GM12878 (cell line): ENCODE measurements around the gene TTC33. TPM values are rescaled to one million over a fixed set of nuclear protein-coding genes. Genes with fewer than 3 reads are reported as not detected.

Experiments used
- ATAC-seq: fragments of 200-7000 bp; cut with Tn5 transposase; 3 replicates; pipeline ENCODE4 v1.9.1; 2020; ENCODE audit warnings: mild to moderate bottlenecking, moderate library complexity
- BruUV-seq: library from RNA; stranded (reverse); fragments of 400-500 nt; replicated peaks from 2 replicates; lab custom pipeline; 2021; lab: Mats Ljungman, UMichigan
- CTCF ChIA-PET: fragments of 300-600 bp; sonication (Branson Sonifier 250); formaldehyde crosslinking; extraction: SDS; loops from one replicate; lab custom pipeline; 2021; ENCODE audit warnings: inconsistent platforms; lab: Yijun Ruan, JAX
- POLR2A ChIA-PET: fragments of 350-600 bp; formaldehyde crosslinking; extraction: SDS; loops from one replicate; lab custom pipeline; 2021; ENCODE audit warnings: inconsistent platforms; lab: Charles Lee
- RAD21 ChIA-PET: fragments of 300-600 bp; sonication (Branson Sonifier 250); formaldehyde crosslinking; loops from one replicate; lab custom pipeline; 2023; ENCODE audit warnings: antibody characterized with exemption; ENCODE audit not compliant: unreplicated experiment; lab: Charles Lee
- SMC1A ChIA-PET: fragments of 300-600 bp; sonication (Branson Sonifier 250); formaldehyde crosslinking; loops from one replicate; lab custom pipeline; 2023; ENCODE audit not compliant: unreplicated experiment, uncharacterized antibody; lab: Charles Lee
- DNase-seq: peaks from one replicate; pipeline ENCODE4 v3.0.0-alpha.2; 2011; ENCODE audit warnings: low read depth, low spot score
- FAIRE-seq: peaks from 3 replicates; lab custom pipeline; 2011; peaks lifted over from hg19 to GRCh38; lab: Jason Lieb, UNC
- H2AFZ ChIP-seq: 2 replicates; pipeline ENCODE4 v1.6.0; 2011; ENCODE audit warnings: low read depth, low read length, control low read depth; ENCODE audit not compliant: control insufficient read depth
- H3K27ac ChIP-seq: 2 replicates; pipeline ENCODE4 v1.5.1; 2011; ENCODE audit warnings: control low read depth; ENCODE audit not compliant: control insufficient read depth, insufficient read depth
- H3K27me3 ChIP-seq, 2 experiments: replicated peaks in 1 of 2; 2 replicates each; pipeline versions ENCODE4 v1.6.0 to v1.6.1; 2011; ENCODE audit warnings: low read length in 1 of 2; ENCODE audit not compliant: control insufficient read depth in 2 of 2, insufficient read depth in 2 of 2
- H3K36me3 ChIP-seq, 2 experiments: 2 replicates each; pipeline ENCODE4 v1.5.1; 2011; ENCODE audit warnings: low read length in 1 of 2; ENCODE audit not compliant: control insufficient read depth in 2 of 2, insufficient read depth in 2 of 2
- H3K4me1 ChIP-seq: 2 replicates; pipeline ENCODE4 v1.6.1; 2011; ENCODE audit warnings: mild to moderate bottlenecking, low read length, moderate library complexity, mixed read lengths; ENCODE audit not compliant: control insufficient read depth, insufficient read depth
- H3K4me2 ChIP-seq: 2 replicates; pipeline ENCODE4 v1.6.0; 2011; ENCODE audit warnings: control low read depth; ENCODE audit not compliant: control insufficient read depth, insufficient read depth
- H3K4me3 ChIP-seq: fragments of 200-600 bp; sonication (generic); 2 replicates; pipeline ENCODE4 v1.5.1; 2016
- H3K79me2 ChIP-seq: 2 replicates; pipeline ENCODE4 v1.6.0; 2011; ENCODE audit warnings: low read length; ENCODE audit not compliant: control insufficient read depth, insufficient read depth
- H3K9ac ChIP-seq: 2 replicates; pipeline ENCODE4 v1.8.0; 2011; ENCODE audit warnings: low read length, control low read depth, mixed read lengths; ENCODE audit not compliant: control insufficient read depth, insufficient read depth
- H3K9me3 ChIP-seq: replicated peaks from 3 replicates; pipeline ENCODE4 v1.5.1; 2011; ENCODE audit warnings: mild to moderate bottlenecking, low read length; ENCODE audit not compliant: control insufficient read depth, insufficient read depth
- H4K20me1 ChIP-seq: 2 replicates; pipeline ENCODE4 v1.6.0; 2011; ENCODE audit not compliant: control insufficient read depth, insufficient read depth
- CBX3 ChIP-seq: fragments of 200-600 bp; sonication (generic); IDR thresholded peaks from 2 replicates; pipeline ENCODE4 v1.6.1; 2016; ENCODE audit warnings: low read depth, borderline replicate concordance
- EZH2 ChIP-seq: IDR thresholded peaks from 2 replicates; pipeline ENCODE4 v1.6.1; 2012; ENCODE audit warnings: low read depth, mild to moderate bottlenecking, control low read depth, inconsistent platforms, low read length, borderline replicate concordance; ENCODE audit not compliant: control insufficient read depth
- NR2F1 ChIP-seq: fragments of 450-650 bp; conservative IDR thresholded peaks from 2 replicates; pipeline ENCODE4 v1.6.1; 2017; ENCODE audit warnings: mild to moderate bottlenecking
- PML ChIP-seq: IDR thresholded peaks from 2 replicates; pipeline ENCODE4 v1.6.1; 2012; ENCODE audit warnings: low read length, inconsistent platforms
- POLR2A ChIP-seq: IDR thresholded peaks from 2 replicates; pipeline ENCODE4 v1.6.1; 2011; ENCODE audit warnings: low read depth, mild to moderate bottlenecking, low read length
- RCOR1 ChIP-seq: conservative IDR thresholded peaks from 2 replicates; pipeline ENCODE4 v1.6.1; 2012; ENCODE audit warnings: low read depth, low read length, improper control_type of control experiment
- WRNIP1 ChIP-seq: IDR thresholded peaks from 2 replicates; pipeline ENCODE4 v1.6.1; 2011; ENCODE audit warnings: low read depth, low read length, improper control_type of control experiment, borderline replicate concordance
- ZZZ3 ChIP-seq: IDR thresholded peaks from 2 replicates; pipeline ENCODE4 v1.6.1; 2011; ENCODE audit warnings: low read depth; ENCODE audit not compliant: control insufficient read depth, insufficient read length
- WGBS: methylation state at CpG from one replicate; pipeline ENCODE4 v1.1.6; 2016; ENCODE audit warnings: low lambda C conversion rate; ENCODE audit not compliant: insufficient replicate concordance, insufficient coverage; ENCODE audit errors: missing lambda C conversion rate; 5-methylcytosine and 5-hydroxymethylcytosine counted together
- in situ Hi-C: fragments of 300-500 bp; cut with MboI; formaldehyde crosslinking; loops from 9 replicates; pipeline ENCODE4 v1.14.3; 2018; ENCODE audit warnings: mixed read lengths
- intact Hi-C: fragments of 100-400 bp; cut with micrococcal nuclease; formaldehyde crosslinking; loops from one replicate; pipeline ENCODE4 v1.14.2; 2022; ENCODE audit not compliant: unreplicated experiment
- polyA plus RNA-seq, 11 experiments: library from polyadenylated mRNA; depleted of rRNA in 4 of 11; unstranded in 6 of 11; stranded (reverse) in 5 of 11; fragments of >200 nt; fragmentation: Nextera tagmentation in 4 of 11; fragmentation: Illumina TruSeq in 1 of 11; extraction: Ambion mirVana in 4 of 11; extraction: Trizol in 1 of 11; gene quantifications; 1 replicate in 1 of 11; 2 replicates in 10 of 11; pipeline versions ENCODE4 v1.2.1 to v1.2.3, GENCODE V29; 2011 to 2016; ENCODE audit warnings: inconsistent platforms in 2 of 11, missing spikeins in 2 of 11, low read depth in 1 of 11
- total RNA-seq, 4 experiments: library from RNA; depleted of rRNA in 3 of 4; stranded (reverse); fragments of >200 nt in 3 of 4; fragmentation: Illumina TruSeq in 1 of 4; extraction: Trizol in 1 of 4; gene quantifications; 2 replicates each; pipeline versions ENCODE4 v1.2.1 to v1.2.3, GENCODE V29; 2013 to 2021
- TF ChIP-seq, protein P1 (sequence below): fragments of 450-650 bp; IDR thresholded peaks from 2 replicates; pipeline ENCODE4 v1.6.1; 2017; ENCODE audit warnings: mild to moderate bottlenecking, moderate library complexity
- TF ChIP-seq, protein P2 (sequence below): fragments of 450-650 bp; IDR thresholded peaks from 2 replicates; pipeline ENCODE4 v1.6.1; 2018; ENCODE audit warnings: mild to moderate bottlenecking, low read depth, moderate library complexity; ENCODE audit not compliant: partially characterized antibody

Gene TTC33
- total and polyA plus RNA-seq, 10 of the 15 experiments (the other 5 are each of a cell fraction or from before 2014, with no cell fraction given) = 7.9 to 22.3 (median 14.6) TPM

GRCh38 chr5:40627706-40628105 is 128.1 kb downstream of the TTC33 start (continued):
- TF ChIP-seq, protein P1, sequence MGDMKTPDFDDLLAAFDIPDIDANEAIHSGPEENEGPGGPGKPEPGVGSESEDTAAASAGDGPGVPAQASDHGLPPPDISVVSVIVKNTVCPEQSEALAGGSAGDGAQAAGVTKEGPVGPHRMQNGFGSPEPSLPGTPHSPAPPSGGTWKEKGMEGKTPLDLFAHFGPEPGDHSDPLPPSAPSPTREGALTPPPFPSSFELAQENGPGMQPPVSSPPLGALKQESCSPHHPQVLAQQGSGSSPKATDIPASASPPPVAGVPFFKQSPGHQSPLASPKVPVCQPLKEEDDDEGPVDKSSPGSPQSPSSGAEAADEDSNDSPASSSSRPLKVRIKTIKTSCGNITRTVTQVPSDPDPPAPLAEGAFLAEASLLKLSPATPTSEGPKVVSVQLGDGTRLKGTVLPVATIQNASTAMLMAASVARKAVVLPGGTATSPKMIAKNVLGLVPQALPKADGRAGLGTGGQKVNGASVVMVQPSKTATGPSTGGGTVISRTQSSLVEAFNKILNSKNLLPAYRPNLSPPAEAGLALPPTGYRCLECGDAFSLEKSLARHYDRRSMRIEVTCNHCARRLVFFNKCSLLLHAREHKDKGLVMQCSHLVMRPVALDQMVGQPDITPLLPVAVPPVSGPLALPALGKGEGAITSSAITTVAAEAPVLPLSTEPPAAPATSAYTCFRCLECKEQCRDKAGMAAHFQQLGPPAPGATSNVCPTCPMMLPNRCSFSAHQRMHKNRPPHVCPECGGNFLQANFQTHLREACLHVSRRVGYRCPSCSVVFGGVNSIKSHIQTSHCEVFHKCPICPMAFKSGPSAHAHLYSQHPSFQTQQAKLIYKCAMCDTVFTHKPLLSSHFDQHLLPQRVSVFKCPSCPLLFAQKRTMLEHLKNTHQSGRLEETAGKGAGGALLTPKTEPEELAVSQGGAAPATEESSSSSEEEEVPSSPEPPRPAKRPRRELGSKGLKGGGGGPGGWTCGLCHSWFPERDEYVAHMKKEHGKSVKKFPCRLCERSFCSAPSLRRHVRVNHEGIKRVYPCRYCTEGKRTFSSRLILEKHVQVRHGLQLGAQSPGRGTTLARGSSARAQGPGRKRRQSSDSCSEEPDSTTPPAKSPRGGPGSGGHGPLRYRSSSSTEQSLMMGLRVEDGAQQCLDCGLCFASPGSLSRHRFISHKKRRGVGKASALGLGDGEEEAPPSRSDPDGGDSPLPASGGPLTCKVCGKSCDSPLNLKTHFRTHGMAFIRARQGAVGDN = no peak
- TF ChIP-seq RCOR1 = no peak
- no peak for TF ChIP-seq POLR2A
- no peak for TF ChIP-seq ZZZ3
- TF ChIP-seq NR2F1 = no peak
- no peak for TF ChIP-seq CBX3
- no peak for TF ChIP-seq WRNIP1
- no peak for TF ChIP-seq PML
- TF ChIP-seq, all 136 proteins: peak for 0

GRCh38 chr5:40626801-40627200 is 129.0 kb downstream of the TTC33 start:
- WGBS = 8% methylated on average over 2 of the region's 2 CpGs
- RAD21 ChIA-PET = no interaction called here
- SMC1A ChIA-PET = interaction anchor here (1.3 kb wide), 1 partner anchor 22 kb away, joined by 3 read pairs; no protein-coding TSS in a partner anchor
- Histone ChIP-seq H3K9ac (no peak overlapping the region), H3K4me1 (no peaks in the 10 kb centered on the region), H3K36me3 (no peaks in the 10 kb centered on the region), H3K27me3 (peaks cover 0 to 3% of the 10 kb centered on the region in 2 experiments; a peak in 1 of 4 replicates), H3K4me2 (no peak overlapping the region), H3K27ac (no peak overlapping the region), H2AFZ (no peak overlapping the region), H4K20me1 (no peaks in the 10 kb centered on the region), H3K4me3 (no peak overlapping the region), H3K9me3 (no peaks in the 10 kb centered on the region), H3K79me2 (no peaks in the 10 kb centered on the region)
- in situ Hi-C loops = no loop called here
- no peak for ATAC-seq
- DNase-seq = no peak
- FAIRE-seq = no peak
- CTCF ChIA-PET = interaction anchor here (0.6 kb wide), 1 partner anchor 248 kb away, joined by 3 read pairs; no protein-coding TSS in a partner anchor
- no TSS peak for BruUV-seq
- POLR2A ChIA-PET = no interaction called here
- intact Hi-C loops = no loop called here
- TF ChIP-seq, protein P2, sequence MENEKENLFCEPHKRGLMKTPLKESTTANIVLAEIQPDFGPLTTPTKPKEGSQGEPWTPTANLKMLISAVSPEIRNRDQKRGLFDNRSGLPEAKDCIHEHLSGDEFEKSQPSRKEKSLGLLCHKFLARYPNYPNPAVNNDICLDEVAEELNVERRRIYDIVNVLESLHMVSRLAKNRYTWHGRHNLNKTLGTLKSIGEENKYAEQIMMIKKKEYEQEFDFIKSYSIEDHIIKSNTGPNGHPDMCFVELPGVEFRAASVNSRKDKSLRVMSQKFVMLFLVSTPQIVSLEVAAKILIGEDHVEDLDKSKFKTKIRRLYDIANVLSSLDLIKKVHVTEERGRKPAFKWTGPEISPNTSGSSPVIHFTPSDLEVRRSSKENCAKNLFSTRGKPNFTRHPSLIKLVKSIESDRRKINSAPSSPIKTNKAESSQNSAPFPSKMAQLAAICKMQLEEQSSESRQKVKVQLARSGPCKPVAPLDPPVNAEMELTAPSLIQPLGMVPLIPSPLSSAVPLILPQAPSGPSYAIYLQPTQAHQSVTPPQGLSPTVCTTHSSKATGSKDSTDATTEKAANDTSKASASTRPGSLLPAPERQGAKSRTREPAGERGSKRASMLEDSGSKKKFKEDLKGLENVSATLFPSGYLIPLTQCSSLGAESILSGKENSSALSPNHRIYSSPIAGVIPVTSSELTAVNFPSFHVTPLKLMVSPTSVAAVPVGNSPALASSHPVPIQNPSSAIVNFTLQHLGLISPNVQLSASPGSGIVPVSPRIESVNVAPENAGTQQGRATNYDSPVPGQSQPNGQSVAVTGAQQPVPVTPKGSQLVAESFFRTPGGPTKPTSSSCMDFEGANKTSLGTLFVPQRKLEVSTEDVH = no peak
- TF ChIP-seq EZH2 = no peak
